T-cell (primary cell): ENCODE results near the gene PPP4R3A. TPM values are rescaled to one million over a fixed set of nuclear protein-coding genes. Genes with fewer than 3 reads are reported as not detected.

Source experiments
- ATAC-seq, 4 experiments: fragments of 200-7000 bp in 3 of 4; fragments of 150-1000 bp in 1 of 4; cut with Tn5 transposase; replicated peaks in 1 of 4; 1 replicate in 3 of 4; 2 replicates in 1 of 4; pipeline ENCODE4 v1.10.0; 2021; ENCODE audit warnings: moderate library complexity in 3 of 4, mild to moderate bottlenecking in 2 of 4, moderate number of reproducible peaks in 1 of 4
- CTCF ChIA-PET, 2 donors: fragments of 300-600 bp; sonication (Branson Sonifier 250); formaldehyde crosslinking; loops; one replicate each; lab custom pipeline; 2022; ENCODE audit warnings: antibody characterized with exemption in 2 of 2; lab: Charles Lee
- POLR2A ChIA-PET, 2 donors: fragments of 300-600 bp; sonication (Branson Sonifier 250); formaldehyde crosslinking; loops; one replicate each; lab custom pipeline; 2022; ENCODE audit warnings: antibody characterized with exemption in 2 of 2; lab: Charles Lee
- DNase-seq, 35 experiments: peaks; one replicate each; pipeline versions ENCODE4 v3.0.0 to v3.0.0-alpha.2; 2013 to 2023
- H3K27ac ChIP-seq: one replicate; pipeline ENCODE4 v1.5.1; 2013; ENCODE audit warnings: low read length
- H3K27me3 ChIP-seq, 2 experiments: replicated peaks in 1 of 2; 1 replicate in 1 of 2; 2 replicates in 1 of 2; pipeline versions ENCODE4 v1.6.1 to v1.7.0; 2013; ENCODE audit warnings: low read length in 1 of 2, mixed read lengths in 1 of 2; ENCODE audit not compliant: control insufficient read depth in 2 of 2, insufficient read depth in 2 of 2; ENCODE audit errors: extremely low read depth in 1 of 2
- H3K36me3 ChIP-seq, 2 donors: 1 replicate in 1 of 2; 2 replicates in 1 of 2; pipeline versions ENCODE4 v1.6.1 to v1.7.0; 2013; ENCODE audit warnings: low read length in 1 of 2; ENCODE audit not compliant: control insufficient read depth in 2 of 2, insufficient read depth in 1 of 2; ENCODE audit errors: extremely low read depth in 1 of 2
- H3K4me1 ChIP-seq, 2 experiments: 1 replicate in 1 of 2; 2 replicates in 1 of 2; pipeline versions ENCODE4 v1.6.1 to v1.7.0; 2013; ENCODE audit warnings: low read length in 2 of 2, mixed read lengths in 1 of 2; ENCODE audit not compliant: insufficient read depth in 2 of 2, control insufficient read depth in 1 of 2; ENCODE audit errors: extremely low read depth in 1 of 2
- H3K4me3 ChIP-seq, 2 donors: 1 replicate in 1 of 2; 2 replicates in 1 of 2; pipeline versions ENCODE4 v1.5.1 to v1.7.0; 2013; ENCODE audit warnings: mild to moderate bottlenecking in 2 of 2, low read length in 1 of 2, moderate library complexity in 1 of 2; ENCODE audit not compliant: control insufficient read depth in 1 of 2; ENCODE audit errors: extremely low read depth in 1 of 2
- H3K9me3 ChIP-seq: 2 replicates; pipeline ENCODE4 v1.7.0; 2013
- H3K27ac Mint-ChIP-seq, 2 donors: one replicate each; pipeline ENCODE4 v1.8.0; 2020 to 2021; ENCODE audit warnings: mild to moderate bottlenecking in 2 of 2, mixed read lengths in 2 of 2
- H3K27me3 Mint-ChIP-seq, 2 donors: one replicate each; pipeline ENCODE4 v1.8.0; 2021 to 2022; ENCODE audit warnings: mixed read lengths in 2 of 2
- H3K36me3 Mint-ChIP-seq: one replicate; pipeline ENCODE4 v1.8.0; 2021; ENCODE audit warnings: mixed read lengths
- H3K4me1 Mint-ChIP-seq, 3 donors: one replicate each; pipeline ENCODE4 v1.8.0; 2020 to 2022; ENCODE audit warnings: mixed read lengths in 3 of 3, mild to moderate bottlenecking in 1 of 3
- H3K4me3 Mint-ChIP-seq, 3 donors: one replicate each; pipeline ENCODE4 v1.8.0; 2020 to 2022; ENCODE audit warnings: mild to moderate bottlenecking in 3 of 3, mixed read lengths in 3 of 3, moderate library complexity in 3 of 3
- H3K9me3 Mint-ChIP-seq, 3 donors: one replicate each; pipeline ENCODE4 v1.8.0; 2020 to 2022; ENCODE audit warnings: mixed read lengths in 3 of 3
- WGBS: methylation state at CpG from one replicate; pipeline ENCODE4 v1.1.5; 2013; ENCODE audit warnings: missing lambda C conversion rate; ENCODE audit not compliant: insufficient coverage; 5-methylcytosine and 5-hydroxymethylcytosine counted together
- total RNA-seq, 35 experiments: library from RNA in 6 of 35; stranded (reverse) in 6 of 35; fragments of 120-200 nt in 1 of 35; gene quantifications; one replicate each; pipeline versions ENCODE4 v1.2.1 to v1.2.4 and lab custom pipeline; 2013 to 2026

The PPP4R3A gene
- total RNA-seq, 5 donors from 2014 or later (not counting 1 experiment from before 2014, with no cell fraction given), result 158 to 200 (median 169) TPM

GRCh38 chr14:91482263-91483013 lies 27.7 kb downstream of the PPP4R3A start:
- ChIA-PET POLR2A (interaction anchor here in 1 of 2 donors (0.8 kb wide), 1 partner anchor 13 kb away, joined by 3 read pairs; no protein-coding TSS in a partner anchor), CTCF (interaction anchor here in 1 of 2 donors (1.0 to 1.7 kb wide), 3 partner anchors 10 to 428 kb away, joined by 4 to 6 read pairs (median 4); no protein-coding TSS in a partner anchor)
- peaks cover 78 to 81% (median 79%) of the 10 kb centered on the region in 3 donors for H3K4me1 Mint-ChIP-seq

GRCh38 chr14:91477388-91477787 lies 32.7 kb downstream of the PPP4R3A start:
- Mint-ChIP-seq H3K36me3 (peaks cover 66% of the 10 kb centered on the region), H3K4me1 (peaks cover 42 to 51% (median 50%) of the 10 kb centered on the region in 3 donors), H3K9me3 (no peaks in the 10 kb centered on the region), H3K27ac (peak overlapping the region; percentile 5 to 45), H3K27me3 (no peaks in the 10 kb centered on the region), H3K4me3 (no peak overlapping the region)
- no peak overlapping the region for H3K27ac ChIP-seq
- no peak for DNase-seq
- CTCF ChIA-PET, result interaction anchor here in 1 of 2 donors (0.7 kb wide), 1 partner anchor 567 kb away, joined by 5 read pairs; no protein-coding TSS in a partner anchor
- POLR2A ChIA-PET, result interaction anchor here (0.5 to 0.6 kb wide), 2 partner anchors 14 to 63 kb away, joined by 4 to 12 read pairs; no protein-coding TSS in a partner anchor
- no peaks in the 10 kb centered on the region for H3K27me3 ChIP-seq
- no peaks in the 10 kb centered on the region for H3K9me3 ChIP-seq
- no CpG with 5 or more reads among the region's 3 CpGs for WGBS
- H3K4me3 ChIP-seq, result no peak overlapping the region
- H3K36me3 ChIP-seq, result peaks cover 5 to 92% of the 10 kb centered on the region in 2 donors
- peaks cover 0 to 6% of the 10 kb centered on the region in 2 experiments for H3K4me1 ChIP-seq
- ATAC-seq, result no peak

More at GRCh38 chr14:91482263-91483013, 27.7 kb downstream of the PPP4R3A start:
- WGBS, result 100% methylated on average over 1 of the region's 2 CpGs
- peaks cover 0 to 6% of the 10 kb centered on the region in 2 experiments for H3K4me1 ChIP-seq
- no peaks in the 10 kb centered on the region for H3K9me3 ChIP-seq
- ATAC-seq (no peak), DNase-seq (no peak)
- H3K9me3 Mint-ChIP-seq, result no peaks in the 10 kb centered on the region
- peaks cover under 1 to 88% of the 10 kb centered on the region in 2 donors for H3K36me3 ChIP-seq
- peak overlapping the region in 1 of 2 donors; percentile 28 for H3K27ac Mint-ChIP-seq
- no peak overlapping the region for H3K4me3 ChIP-seq
- no peak overlapping the region for H3K27ac ChIP-seq
- H3K27me3 ChIP-seq, result no peaks in the 10 kb centered on the region
- no peak overlapping the region for H3K4me3 Mint-ChIP-seq
- peaks cover 66% of the 10 kb centered on the region for H3K36me3 Mint-ChIP-seq
- no peaks in the 10 kb centered on the region for H3K27me3 Mint-ChIP-seq

GRCh38 chr14:91473046-91473445 lies 37.1 kb downstream of the PPP4R3A start:
- H3K4me3 Mint-ChIP-seq, result no peak overlapping the region
- POLR2A ChIA-PET, result interaction anchor here in 1 of 2 donors (0.6 to 0.8 kb wide), 2 partner anchors 36 to 532 kb away, joined by 3 to 4 read pairs; no protein-coding TSS in a partner anchor
- H3K36me3 Mint-ChIP-seq, result peaks cover 57% of the 10 kb centered on the region

GRCh38 chr14:91470216-91470615 lies 39.9 kb downstream of the PPP4R3A start:
- ChIA-PET POLR2A (no interaction called here), CTCF (no interaction called here)
- H3K4me1 ChIP-seq, result no peaks in the 10 kb centered on the region
- no peaks in the 10 kb centered on the region for H3K27me3 ChIP-seq
- H3K4me3 ChIP-seq, result no peak overlapping the region
- no peak for DNase-seq
- H3K36me3 Mint-ChIP-seq, result peaks cover 60% of the 10 kb centered on the region
- peaks cover 5 to 84% of the 10 kb centered on the region in 2 donors for H3K36me3 ChIP-seq
- ATAC-seq, result no peak
- no peak overlapping the region for H3K4me3 Mint-ChIP-seq
- no peak overlapping the region for H3K27ac ChIP-seq
- H3K27me3 Mint-ChIP-seq, result no peaks in the 10 kb centered on the region
- WGBS, result 0% methylated on average over 1 of the region's 2 CpGs
- H3K27ac Mint-ChIP-seq, result peak overlapping the region; percentile 69
- no peaks in the 10 kb centered on the region for H3K9me3 ChIP-seq
- H3K4me1 Mint-ChIP-seq, result peaks cover 18 to 27% (median 26%) of the 10 kb centered on the region in 3 donors
- H3K9me3 Mint-ChIP-seq, result no peaks in the 10 kb centered on the region

More at GRCh38 chr14:91473046-91473445, 37.1 kb downstream of the PPP4R3A start:
- no peak for ATAC-seq
- H3K27ac Mint-ChIP-seq, result peak overlapping the region in 1 of 2 donors; percentile 3
- Histone ChIP-seq H3K4me3 (no peak overlapping the region), H3K9me3 (no peaks in the 10 kb centered on the region), H3K36me3 (peaks cover 5 to 88% of the 10 kb centered on the region in 2 donors), H3K27ac (no peak overlapping the region), H3K27me3 (no peaks in the 10 kb centered on the region), H3K4me1 (peaks cover 0 to 4% of the 10 kb centered on the region in 2 experiments)
- CTCF ChIA-PET, result no interaction called here
- H3K4me1 Mint-ChIP-seq, result peaks cover 18 to 27% (median 27%) of the 10 kb centered on the region in 3 donors
- DNase-seq, result no peak
- WGBS, result no CpG with 5 or more reads among the region's 2 CpGs
- no peaks in the 10 kb centered on the region for H3K27me3 Mint-ChIP-seq
- no peaks in the 10 kb centered on the region for H3K9me3 Mint-ChIP-seq

GRCh38 chr14:91466192-91466591 lies 43.9 kb downstream of the PPP4R3A start:
- ChIA-PET CTCF (no interaction called here), POLR2A (interaction anchor here (0.6 kb wide), 3 partner anchors 11 to 315 kb away, joined by 3 to 6 read pairs (median 3); no protein-coding TSS in a partner anchor)
- Histone ChIP-seq H3K4me3 (no peak overlapping the region), H3K4me1 (no peaks in the 10 kb centered on the region), H3K27me3 (no peaks in the 10 kb centered on the region), H3K27ac (no peak overlapping the region), H3K9me3 (no peaks in the 10 kb centered on the region), H3K36me3 (peaks cover 0 to 88% of the 10 kb centered on the region in 2 donors)
- DNase-seq (no peak), ATAC-seq (no peak)
- peaks cover 15 to 18% (median 17%) of the 10 kb centered on the region in 3 donors for H3K4me1 Mint-ChIP-seq
- no peak overlapping the region for H3K4me3 Mint-ChIP-seq
- no peaks in the 10 kb centered on the region for H3K9me3 Mint-ChIP-seq
- H3K27ac Mint-ChIP-seq, result peak overlapping the region in 1 of 2 donors; percentile 23
- peaks cover 59% of the 10 kb centered on the region for H3K36me3 Mint-ChIP-seq
- H3K27me3 Mint-ChIP-seq, result no peaks in the 10 kb centered on the region
- 100% methylated on average over 3 of the region's 4 CpGs for WGBS

- Mint-ChIP-seq H3K9me3 (no peaks in the 10 kb centered on the region), H3K27me3 (no peaks in the 10 kb centered on the region), H3K4me3 (no peak overlapping the region), H3K27ac (peak overlapping the region; percentile 22 to 43), H3K36me3 (peaks cover 54% of the 10 kb centered on the region), H3K4me1 (peaks cover 7 to 16% (median 11%) of the 10 kb centered on the region in 3 donors)
- no CpG with 5 or more reads among the region's 3 CpGs for WGBS
- H3K27me3 ChIP-seq, result no peaks in the 10 kb centered on the region
- H3K4me3 ChIP-seq, result no peak overlapping the region
- H3K4me1 ChIP-seq, result no peaks in the 10 kb centered on the region
- H3K9me3 ChIP-seq, result no peaks in the 10 kb centered on the region
- no peak overlapping the region for H3K27ac ChIP-seq
- no peak for DNase-seq
- no peak for ATAC-seq
- peaks cover 5 to 89% of the 10 kb centered on the region in 2 donors for H3K36me3 ChIP-seq
- ChIA-PET POLR2A (no interaction called here), CTCF (interaction anchor here in 1 of 2 donors (0.7 kb wide), 1 partner anchor 13 kb away, joined by 3 read pairs; no protein-coding TSS in a partner anchor)
These were observed 45.4 kb downstream of the PPP4R3A start for GRCh38 chr14:91464615-91465205.
